C4-2B (cell line): Measurements from ENCODE around the gene CHST11.
"Not testable (repeated sequence)": the region's sequence is repeated elsewhere in the genome, so short reads cannot be mapped to it uniquely, and the experiment has no call there.

ENCODE experiments used
- H3K27ac ChIP-seq: fragments of 450-650 bp; 2 replicates; pipeline ENCODE4 v1.5.1; 2017
- CTCF ChIP-seq: fragments of 450-650 bp; conservative IDR thresholded peaks from 2 replicates; pipeline ENCODE4 v1.5.1; 2017; ENCODE audit warnings: mild to moderate bottlenecking
- ZFX ChIP-seq: fragments of 450-650 bp; IDR thresholded peaks from 2 replicates; pipeline ENCODE4 v1.6.1; 2017

Gene CHST11

GRCh38 chr12:104521731-104522130, 65.0 kb downstream of the CHST11 start:
- H3K27ac ChIP-seq = no peak overlapping the region
- no peak for TF ChIP-seq ZFX
- TF ChIP-seq CTCF = no peak

- H3K27ac ChIP-seq = no peak overlapping the region
- TF ChIP-seq CTCF (no peak), ZFX (no peak)
These were observed 66.4 kb downstream of the CHST11 start for GRCh38 chr12:104522985-104523722.

DNA sequence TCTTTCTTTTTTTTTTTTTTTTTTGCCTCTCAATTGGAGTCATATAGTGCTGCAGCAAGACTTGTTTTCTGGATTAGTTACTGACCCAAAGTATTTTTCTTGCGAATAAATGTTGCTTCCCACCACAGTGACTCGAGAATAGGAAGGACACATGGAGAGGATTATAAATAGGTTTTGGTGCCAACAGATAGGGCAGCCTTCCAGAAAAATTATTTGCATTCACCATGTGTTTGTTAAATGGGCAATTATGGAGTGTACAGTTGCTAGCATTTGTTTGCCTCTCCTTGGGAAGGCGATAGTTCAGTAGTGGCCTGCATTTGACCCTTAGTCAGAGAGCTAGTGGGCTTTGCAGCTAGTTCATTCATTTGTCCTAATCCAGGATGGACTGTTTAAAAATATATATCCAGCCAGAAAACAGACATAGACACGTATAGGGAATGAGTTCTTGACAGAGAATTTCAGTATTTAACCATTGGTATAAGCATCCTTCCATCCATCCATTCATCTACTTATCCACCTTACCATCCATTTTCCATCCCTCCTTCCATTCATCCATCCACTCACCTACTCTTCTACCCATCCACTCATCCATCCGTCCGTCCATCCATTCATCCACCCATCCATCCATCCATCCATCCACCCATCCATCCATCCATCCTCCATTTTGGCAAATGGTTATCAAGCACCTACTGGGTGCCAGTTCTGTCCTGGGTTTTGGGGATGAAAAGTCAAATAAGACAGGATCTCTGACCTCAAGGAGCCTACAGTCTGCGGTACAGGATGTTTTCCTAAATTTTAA, 67.5 kb downstream of the CHST11 start:
- no peak overlapping the region for H3K27ac ChIP-seq
- TF ChIP-seq ZFX = no peak
- no peak for TF ChIP-seq CTCF

DNA sequence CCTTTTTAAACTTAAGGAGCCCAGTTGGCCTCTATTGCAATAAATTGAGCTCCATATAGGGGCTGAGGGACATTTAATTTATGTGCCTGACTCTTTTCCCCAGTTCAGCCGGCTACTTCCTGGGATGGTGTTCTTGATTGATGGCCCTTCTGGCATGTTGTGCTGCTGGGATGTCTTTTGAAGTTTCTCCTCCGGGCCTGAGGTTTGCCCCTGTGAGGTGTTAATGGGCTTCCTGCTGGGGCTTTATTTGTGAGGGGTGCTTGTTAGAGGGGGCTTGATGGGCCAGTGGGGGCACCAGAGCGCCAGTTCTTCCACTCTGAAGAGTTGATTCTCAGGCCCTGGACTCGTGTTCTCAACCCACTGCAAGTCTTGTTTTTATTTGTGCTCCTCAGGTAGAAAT, 69.6 kb downstream of the CHST11 start:
- H3K27ac ChIP-seq = no peak overlapping the region
- TF ChIP-seq ZFX = no peak
- TF ChIP-seq CTCF = no peak

DNA sequence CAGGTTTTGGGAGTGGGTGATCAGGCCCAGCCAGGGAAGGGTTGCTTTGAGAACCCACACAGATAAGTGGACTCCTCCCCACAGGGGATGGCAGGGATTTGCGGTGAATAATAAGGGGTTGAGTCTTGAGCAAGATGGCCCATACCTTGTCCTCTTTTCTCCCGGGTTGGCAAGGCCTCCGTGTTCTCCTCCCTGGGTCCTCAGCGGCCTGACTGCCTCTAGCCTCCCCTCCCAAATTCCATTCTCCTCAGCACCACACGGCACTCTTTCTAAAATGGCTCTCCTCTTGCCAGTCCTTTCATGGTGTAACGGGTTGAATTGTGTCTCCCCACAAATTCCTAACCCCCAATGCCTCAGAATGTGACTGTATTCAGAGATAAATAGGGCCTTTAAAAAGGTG, 70.0 kb downstream of the CHST11 start:
- TF ChIP-seq ZFX (no peak), CTCF (no peak)
- H3K27ac ChIP-seq = no peak overlapping the region

GRCh38 chr12:104527653-104528052, 70.9 kb downstream of the CHST11 start:
- not testable (repeated sequence) for H3K27ac ChIP-seq

DNA sequence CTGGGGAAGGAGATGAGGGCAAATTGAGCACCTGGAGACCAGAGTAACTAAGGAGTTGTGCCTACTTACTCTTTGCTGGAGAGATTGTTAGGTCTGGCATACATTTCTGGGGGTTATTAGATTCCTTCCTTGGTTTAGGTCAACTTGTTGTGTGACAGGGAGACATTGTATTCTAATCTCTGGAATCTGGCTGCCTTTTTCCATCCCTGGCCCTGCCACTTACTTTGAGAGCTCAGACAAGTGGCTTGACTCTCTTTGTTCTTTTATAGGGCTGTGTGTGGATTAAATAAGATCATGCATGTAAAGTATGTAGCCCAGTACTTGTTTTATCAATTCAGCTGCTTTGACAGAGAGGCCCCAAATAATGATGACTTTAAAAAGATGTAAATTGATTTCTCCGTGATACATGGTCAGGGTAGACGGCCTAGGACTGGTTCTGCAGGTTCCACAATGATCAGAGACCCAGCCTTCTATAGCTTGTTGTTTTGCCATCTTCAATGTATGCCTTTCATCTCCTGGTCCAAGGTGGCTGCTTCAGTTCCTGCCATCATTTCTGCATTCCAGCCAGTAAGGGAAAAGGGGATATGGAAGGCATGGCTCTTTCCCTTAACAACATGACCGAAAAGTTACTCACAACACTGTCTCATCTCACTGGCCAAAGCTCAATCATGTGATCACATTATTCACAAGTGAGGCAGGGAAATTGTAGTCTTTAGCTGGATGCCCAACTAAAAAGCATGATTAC, 72.6 kb downstream of the CHST11 start:
- TF ChIP-seq ZFX (no peak), CTCF (no peak)
- H3K27ac ChIP-seq = no peak overlapping the region
